IMR-90 (cell line): ENCODE data around the gene HECW1. TPM values are rescaled to one million over a fixed set of nuclear protein-coding genes. Genes with fewer than 3 reads are reported as not detected.

ENCODE experiments used
- ATAC-seq: fragments of 200-7000 bp; cut with Tn5 transposase; 2 replicates; pipeline ENCODE4 v1.9.1; 2020; ENCODE audit warnings: low read depth, mild to moderate bottlenecking, moderate library complexity
- BruUV-seq: library from RNA; stranded (reverse); fragments of 400-500 nt; replicated peaks from 2 replicates; lab custom pipeline; 2021; lab: Mats Ljungman, UMichigan
- CTCF ChIA-PET: fragments of 300-600 bp; formaldehyde crosslinking; extraction: SDS; loops from one replicate; lab custom pipeline; 2021; ENCODE audit warnings: antibody characterized with exemption; lab: Yijun Ruan, JAX
- POLR2A ChIA-PET: fragments of 300-600 bp; sonication (Branson Sonifier 250); formaldehyde crosslinking; loops from one replicate; lab custom pipeline; 2022; ENCODE audit warnings: antibody characterized with exemption; ENCODE audit not compliant: unreplicated experiment; lab: Charles Lee
- DNase-seq: peaks from one replicate; pipeline ENCODE4 v3.0.0; 2013
- H2AFZ ChIP-seq: replicated peaks from 2 replicates; pipeline ENCODE3; 2013; ENCODE audit warnings: low read length, mild to moderate bottlenecking; ENCODE audit not compliant: poor library complexity
- H2AK5ac ChIP-seq: 2 replicates; pipeline ENCODE4 v1.6.1; 2013; ENCODE audit warnings: low read depth, low read length, inconsistent platforms
- H2AK9ac ChIP-seq: replicated peaks from 2 replicates; pipeline ENCODE3; 2013; ENCODE audit warnings: mild to moderate bottlenecking, low read depth, low read length, moderate library complexity; ENCODE audit not compliant: poor library complexity
- H2BK120ac ChIP-seq: 2 replicates; pipeline ENCODE4 v1.6.1; 2013; ENCODE audit warnings: low read depth, low read length, inconsistent platforms
- H2BK15ac ChIP-seq: 3 replicates; pipeline ENCODE4 v1.6.1; 2013; ENCODE audit warnings: low read depth, low read length, inconsistent platforms
- H2BK20ac ChIP-seq: 2 replicates; pipeline ENCODE4 v1.6.1; 2013; ENCODE audit warnings: low read depth, mild to moderate bottlenecking, inconsistent platforms, low read length, moderate library complexity
- H2BK5ac ChIP-seq: 2 replicates; pipeline ENCODE4 v1.6.1; 2013; ENCODE audit warnings: mild to moderate bottlenecking, low read depth, low read length, inconsistent platforms; ENCODE audit not compliant: poor library complexity, severe bottlenecking
- H3K14ac ChIP-seq: replicated peaks from 2 replicates; pipeline ENCODE4 v1.6.1; 2013; ENCODE audit warnings: low read depth, low read length, inconsistent platforms
- H3K18ac ChIP-seq: 2 replicates; pipeline ENCODE4 v1.6.1; 2013; ENCODE audit warnings: low read depth, low read length, control low read depth
- H3K23ac ChIP-seq: 2 replicates; pipeline ENCODE4 v1.6.1; 2013; ENCODE audit warnings: low read depth, low read length, inconsistent platforms
- H3K27ac ChIP-seq: 2 replicates; pipeline ENCODE4 v1.5.1; 2013; ENCODE audit warnings: mild to moderate bottlenecking, control low read depth, low read length; ENCODE audit not compliant: insufficient read depth
- H3K27me3 ChIP-seq: 2 replicates; pipeline ENCODE4 v1.6.1; 2013; ENCODE audit warnings: low read length; ENCODE audit not compliant: control insufficient read depth, insufficient read depth
- H3K36me3 ChIP-seq: 2 replicates; pipeline ENCODE4 v1.6.1; 2013; ENCODE audit warnings: low read length, mixed read lengths; ENCODE audit not compliant: control insufficient read depth, insufficient read depth
- H3K4ac ChIP-seq: 2 replicates; pipeline ENCODE4 v1.6.1; 2013; ENCODE audit warnings: low read depth, low read length, inconsistent platforms
- H3K4me1 ChIP-seq: 2 replicates; pipeline ENCODE4 v1.6.1; 2013; ENCODE audit warnings: low read length, mixed read lengths; ENCODE audit not compliant: control insufficient read depth, insufficient read depth
- H3K4me2 ChIP-seq: 2 replicates; pipeline ENCODE4 v1.6.1; 2013; ENCODE audit warnings: low read depth, mild to moderate bottlenecking, control low read depth, low read length, moderate library complexity
- H3K4me3 ChIP-seq: 2 replicates; pipeline ENCODE4 v1.5.1; 2013; ENCODE audit warnings: low read depth, mild to moderate bottlenecking, control low read depth, low read length, moderate library complexity; ENCODE audit not compliant: insufficient read depth
- H3K56ac ChIP-seq: 2 replicates; pipeline ENCODE4 v1.6.1; 2013; ENCODE audit warnings: low read length, inconsistent platforms; ENCODE audit not compliant: insufficient read depth; ENCODE audit errors: extremely low read depth
- H3K79me1 ChIP-seq, 2 experiments: 2 replicates each; pipeline ENCODE4 v1.6.1; 2013; ENCODE audit warnings: low read length in 2 of 2, inconsistent platforms in 1 of 2, low read depth in 1 of 2
- H3K9ac ChIP-seq: 2 replicates; pipeline ENCODE4 v1.6.1; 2013; ENCODE audit warnings: low read depth, low read length, control low read depth
- H3K9me1 ChIP-seq: 2 replicates; pipeline ENCODE4 v1.6.1; 2013; ENCODE audit warnings: low read length, inconsistent platforms; ENCODE audit not compliant: insufficient read depth
- H3K9me3 ChIP-seq: 2 replicates; pipeline ENCODE4 v1.6.1; 2013; ENCODE audit warnings: low read length; ENCODE audit not compliant: control insufficient read depth, insufficient read depth
- H4K20me1 ChIP-seq: 2 replicates; pipeline ENCODE4 v1.6.1; 2013; ENCODE audit warnings: low read length, inconsistent platforms; ENCODE audit not compliant: insufficient read depth
- H4K5ac ChIP-seq: 2 replicates; pipeline ENCODE4 v1.6.1; 2013; ENCODE audit warnings: mild to moderate bottlenecking, low read depth, low read length, control low read depth
- H4K8ac ChIP-seq, 2 experiments: 2 replicates each; pipeline ENCODE4 v1.6.1; 2013; ENCODE audit warnings: low read depth in 2 of 2, low read length in 2 of 2, control low read depth in 1 of 2, inconsistent platforms in 1 of 2
- H4K91ac ChIP-seq: 2 replicates; pipeline ENCODE4 v1.6.1; 2013; ENCODE audit warnings: low read depth, low read length, inconsistent platforms; ENCODE audit not compliant: insufficient read depth
- CEBPB ChIP-seq: IDR thresholded peaks from 2 replicates; pipeline ENCODE4 v1.6.1; 2012; ENCODE audit warnings: low read depth, low read length, improper control_type of control experiment
- NFE2L2 ChIP-seq: fragments of 150-350 bp; IDR thresholded peaks from 2 replicates; pipeline ENCODE4 v1.6.1; 2016; ENCODE audit warnings: low read depth, mild to moderate bottlenecking, low read length
- WGBS, 2 experiments: methylation state at CpG; one replicate each; pipeline versions ENCODE4 v1.1.5 to v1.1.7; 2013; ENCODE audit warnings: missing lambda C conversion rate in 2 of 2; ENCODE audit not compliant: insufficient read length in 1 of 2; ENCODE audit errors: extremely low coverage in 2 of 2; 5-methylcytosine and 5-hydroxymethylcytosine counted together
- dilution Hi-C: fragments of 300-500 bp; cut with HindIII; formaldehyde crosslinking; loops from one replicate; pipeline ENCODE4 v1.14.3; 2018; ENCODE audit warnings: low sequenced_read_pairs; ENCODE audit not compliant: unreplicated experiment
- in situ Hi-C: fragments of 300-500 bp; cut with MboI; formaldehyde crosslinking; loops from 3 replicates; pipeline ENCODE4 v1.14.3; 2019; ENCODE audit warnings: low sequenced_read_pairs, inconsistent platforms, mixed read lengths
- intact Hi-C: fragments of 100-400 bp; cut with micrococcal nuclease; formaldehyde crosslinking; loops from 2 replicates; pipeline ENCODE4 v1.10.0; 2022
- polyA plus RNA-seq, 3 experiments: library from polyadenylated mRNA; depleted of rRNA; stranded (reverse); fragments of >200 nt; gene quantifications; 2 replicates each; pipeline ENCODE4 v1.2.3, GENCODE V29; 2012; ENCODE audit warnings: low replicate concordance in 1 of 3
- total RNA-seq: library from RNA; depleted of rRNA; stranded (reverse); fragments of >200 nt; gene quantifications from 2 replicates; pipeline ENCODE4 v1.2.3, GENCODE V29; 2012

The HECW1 gene
- total and polyA plus RNA-seq, 2 of the 4 experiments (the other 2 are of a cell fraction): 0.56 to 1.3 TPM

GRCh38 chr7:43318188-43318770, 205.8 kb downstream of the HECW1 start:
- Histone ChIP-seq H2BK15ac (no peak overlapping the region), H3K56ac (no peak overlapping the region), H4K20me1 (no peaks in the 10 kb centered on the region), H2BK120ac (no peak overlapping the region), H3K79me1 (no peaks in the 10 kb centered on the region), H3K36me3 (no peaks in the 10 kb centered on the region), H3K27ac (no peak overlapping the region), H4K91ac (no peak overlapping the region), H3K18ac (no peak overlapping the region), H2AK5ac (no peak overlapping the region), H3K14ac (no peak overlapping the region), H2BK20ac (no peak overlapping the region), H3K9me3 (no peaks in the 10 kb centered on the region), H4K5ac (no peak overlapping the region), H3K4me3 (no peak overlapping the region), H3K9ac (no peak overlapping the region), H2BK5ac (no peak overlapping the region), H3K4me1 (no peaks in the 10 kb centered on the region), H3K27me3 (no peaks in the 10 kb centered on the region; the same call in 1 of the 2 replicates), H3K23ac (no peak overlapping the region), H4K8ac (no peak overlapping the region), H3K4me2 (no peak overlapping the region), H2AK9ac (no peak overlapping the region), H3K4ac (no peak overlapping the region), H2AFZ (no peak overlapping the region), H3K9me1 (no peaks in the 10 kb centered on the region)
- ChIA-PET POLR2A (no interaction called here), CTCF (interaction anchor here (0.7 kb wide), 1 partner anchor 21 kb away, joined by 3 read pairs; no protein-coding TSS in a partner anchor)
- intact Hi-C loops: no loop called here
- TF ChIP-seq NFE2L2 (no peak), CEBPB (peak; percentile 65; the same call in 1 of the 2 replicates)
- in situ Hi-C loops: no loop called here
- WGBS, 2 experiments: 20% methylated on average over 1 of the region's 3 CpGs; no CpG with 5 or more reads in 1 of the 2 experiments
- DNase-seq (no peak), ATAC-seq (no peak; the same call in 1 of the 2 replicates)
- dilution Hi-C loops: no loop called here
- BruUV-seq: no TSS peak
